ENCODE results near the gene MAP3K7CL. TPM values are rescaled to one million over a fixed set of nuclear protein-coding genes. Genes with fewer than 3 reads are reported as not detected.
A peak's percentile ranks its signal among the peaks of the same experiment; 100 is the strongest.

MAP3K7CL gene
- total and polyA plus RNA-seq, 2 of the 8 experiments (the other 6 are each of a cell fraction or from before 2014, with no cell fraction given) = not detected

DNA sequence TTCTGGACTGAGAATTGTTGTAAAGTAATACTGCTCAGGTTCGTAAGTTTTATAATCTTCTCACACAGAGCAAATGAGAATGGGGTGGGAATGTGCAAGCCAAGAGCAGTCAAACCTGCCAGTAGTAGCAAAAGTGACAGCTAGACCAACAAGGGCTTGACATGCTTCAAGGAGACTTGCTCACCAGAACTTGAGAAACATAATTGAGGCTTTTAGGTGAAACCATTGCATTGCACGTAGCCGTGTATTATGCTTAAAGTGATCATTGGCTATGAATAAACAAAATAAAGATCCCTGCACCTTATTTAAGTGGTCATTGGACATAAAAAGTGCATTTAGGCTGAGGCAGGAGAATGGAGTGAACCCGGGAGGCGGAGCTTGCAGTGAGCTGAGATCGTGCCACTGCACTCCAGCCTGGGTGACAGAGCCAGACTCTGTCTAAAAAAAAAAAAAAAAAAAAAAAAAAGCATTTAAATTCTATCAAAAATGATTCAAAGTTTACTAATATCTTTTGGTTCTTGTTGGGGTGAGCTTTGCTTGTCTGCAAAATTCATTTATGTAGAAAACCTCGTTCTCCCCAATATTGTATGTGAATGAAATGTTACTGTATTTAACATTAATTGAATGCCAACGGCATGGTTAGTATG is 45.2 kb upstream of the MAP3K7CL start:
- Histone ChIP-seq H4K20me1 (replicated peaks in 1 of 2; ENCODE audit: control insufficient read depth in 1 of 2, insufficient read depth in 2 of 2, low read length in 2 of 2) (no peaks in the 10 kb centered on the region), H3K23me2 (ENCODE audit: low read depth, low read length) (no peaks in the 10 kb centered on the region), H4K91ac (replicated peaks; ENCODE audit: insufficient read length, low read length) (no peak overlapping the region), H3K14ac (ENCODE audit: insufficient read length) (no peak overlapping the region), H3K4me3 (ENCODE audit: extremely low read depth in 1 of 4, insufficient read depth in 2 of 4, low read depth in 3 of 4, low read length in 4 of 4) (no peak overlapping the region), H2AFZ (ENCODE audit: low read length) (no peak overlapping the region), H2BK20ac (ENCODE audit: low read length) (no peak overlapping the region), H3K4me2 (ENCODE audit: insufficient read depth in 1 of 2, low read depth in 2 of 2, low read length in 2 of 2) (no peak overlapping the region), H2AK5ac (ENCODE audit: low read depth, low read length) (no peak overlapping the region), H3K27me3 (replicated peaks in 1 of 4; ENCODE audit: control insufficient read depth in 3 of 4, extremely low read depth in 1 of 4, insufficient read depth in 3 of 4, low read length in 3 of 4) (no peaks in the 10 kb centered on the region; a peak in 1 of 7 replicates), H3K23ac (ENCODE audit: insufficient read length) (peak overlapping the region; percentile 59), H2BK5ac (ENCODE audit: low read depth, low read length) (no peak overlapping the region), H2BK12ac (ENCODE audit: low read depth, low read length) (no peak overlapping the region), H4K8ac (ENCODE audit: extremely low read depth, insufficient read depth, low read length) (no peak overlapping the region), H3K9ac (replicated peaks in 1 of 4; ENCODE audit: extremely low read depth in 1 of 4, low read depth in 3 of 4, low read length in 3 of 4) (no peak overlapping the region), H3K27ac (ENCODE audit: low read depth, low read length) (no peak overlapping the region), H3K4ac (replicated peaks; ENCODE audit: insufficient read length, low read depth, low read length) (no peak overlapping the region), H3K79me2 (ENCODE audit: control insufficient read depth in 1 of 2, insufficient read depth in 2 of 2, low read length in 2 of 2) (no peaks in the 10 kb centered on the region), H4K5ac (ENCODE audit: insufficient read length, low read depth, low read length) (no peak overlapping the region), H3K4me1 (replicated peaks in 1 of 4; ENCODE audit: control insufficient read depth in 3 of 4, insufficient read depth in 4 of 4, low read length in 3 of 4) (peaks cover 0 to 3% (median 0%) of the 10 kb centered on the region in 4 experiments; a peak in 1 of 7 replicates), H3K9me3 (ENCODE audit: insufficient read depth in 2 of 2, low read depth in 1 of 2, low read length in 1 of 2) (no peaks in the 10 kb centered on the region), H3K18ac (ENCODE audit: extremely low read depth, low read length) (no peak overlapping the region), H3K56ac (replicated peaks; ENCODE audit: insufficient read length, low read depth, low read length) (no peak overlapping the region), H3K79me1 (ENCODE audit: low read depth, low read length) (no peaks in the 10 kb centered on the region), H2BK15ac (ENCODE audit: low read length) (no peak overlapping the region), H3K36me3 (ENCODE audit: control insufficient read depth in 2 of 4, insufficient read depth in 4 of 4, low read length in 3 of 4) (no peaks in the 10 kb centered on the region), H2BK120ac (replicated peaks; ENCODE audit: low read depth, low read length) (no peak overlapping the region)
- TF ChIP-seq RFX5 (IDR thresholded peaks at IDR 0.05; ENCODE audit: borderline replicate concordance, low read depth, low read length) (no peak), CHD1 (IDR thresholded peaks at IDR 0.05; ENCODE audit: low read depth, low read length) (no peak), TCF12 (IDR thresholded peaks at IDR 0.05; ENCODE audit: low read depth, low read length) (no peak), HDAC2 (IDR thresholded peaks at IDR 0.05; ENCODE audit: borderline replicate concordance in 1 of 2, low read depth in 2 of 2, low read length in 2 of 2) (no peak), YY1 (IDR thresholded peaks at IDR 0.05; ENCODE audit: low read depth, low read length) (no peak), GTF2F1 (IDR thresholded peaks at IDR 0.05; ENCODE audit: borderline replicate concordance, low read depth, low read length) (no peak), FOSL1 (IDR thresholded peaks at IDR 0.05; ENCODE audit: insufficient read depth, low read depth, low read length) (no peak), TAF7 (optimal IDR thresholded peaks at IDR 0.05; ENCODE audit: borderline replicate concordance, low read depth, low read length) (no peak), NANOG (IDR thresholded peaks at IDR 0.05; ENCODE audit: insufficient read depth, low read depth, low read length, poor library complexity, severe bottlenecking) (no peak), POU5F1 (IDR thresholded peaks at IDR 0.05; ENCODE audit: low read depth, low read length) (no peak), CHD2 (IDR thresholded peaks at IDR 0.05; ENCODE audit: low read length) (no peak), SIX5 (IDR thresholded peaks at IDR 0.05; ENCODE audit: low read depth, low read length) (no peak)
- TF ChIP-seq, protein P1, sequence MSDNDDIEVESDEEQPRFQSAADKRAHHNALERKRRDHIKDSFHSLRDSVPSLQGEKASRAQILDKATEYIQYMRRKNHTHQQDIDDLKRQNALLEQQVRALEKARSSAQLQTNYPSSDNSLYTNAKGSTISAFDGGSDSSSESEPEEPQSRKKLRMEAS (IDR thresholded peaks at IDR 0.05) = no peak
- WGBS, 2 experiments (ENCODE audit: extremely low coverage in 1 of 2, insufficient coverage in 1 of 2, insufficient read length in 1 of 2, insufficient replicate concordance in 2 of 2, low coverage in 1 of 2, low lambda C conversion rate in 2 of 2, missing lambda C conversion rate in 1 of 2) = 84% methylated on average over 8 of the region's 8 CpGs; no CpG with 5 or more reads in 1 of the 2 experiments
- CTCF ChIA-PET (ENCODE audit: partially characterized antibody) = interaction anchor here (0.6 to 3.9 kb wide), 6 partner anchors 8 to 1056 kb away, joined by 3 to 15 read pairs (median 4); no protein-coding TSS in a partner anchor
- no peak for FAIRE-seq
- POLR2A ChIA-PET (ENCODE audit: partially characterized antibody) = interaction anchor here (0.9 kb wide), 1 partner anchor 9 kb away, joined by 3 read pairs; no protein-coding TSS in a partner anchor
- DNase-seq (ENCODE audit: low read depth in 1 of 2, low spot score in 2 of 2) = no peak
